Erythroblast (primary cell): ENCODE data around the gene KMT2E.

Experiments used
- GATA1 ChIP-seq: IDR thresholded peaks from 2 replicates; pipeline ENCODE4 v1.6.1; 2011; ENCODE audit warnings: low read depth, mild to moderate bottlenecking, control low read depth, low read length, moderate library complexity
- POLR2A ChIP-seq: IDR thresholded peaks from 2 replicates; pipeline ENCODE4 v1.6.1; 2011; ENCODE audit warnings: mild to moderate bottlenecking, low read length

GRCh38 chr7:105022458-105022857 lies 8.5 kb downstream of the KMT2E start:
- TF ChIP-seq POLR2A (no peak), GATA1 (no peak)
